ENCODE results near the gene SLC22A12.
A peak's percentile ranks its signal among the peaks of the same experiment; 100 is the strongest.

Gene SLC22A12

DNA sequence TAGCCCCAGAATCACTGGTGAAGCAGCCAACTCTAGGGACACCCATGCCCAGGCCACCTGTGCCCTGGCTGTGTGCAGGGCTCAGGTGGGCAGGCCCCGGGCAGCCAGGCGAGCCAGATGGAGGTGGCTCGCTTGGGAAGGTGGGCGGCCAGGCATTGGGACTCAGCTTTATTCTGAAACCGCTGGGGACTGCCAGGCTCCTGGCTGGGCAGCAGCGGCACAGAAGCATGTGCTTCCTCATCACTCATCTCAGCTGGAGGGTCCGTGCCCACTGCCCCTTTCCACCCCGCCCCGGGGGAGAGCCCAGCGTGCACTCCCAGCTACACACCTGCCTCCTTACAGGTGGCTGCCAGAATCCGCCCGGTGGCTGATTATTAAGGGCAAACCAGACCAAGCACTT is 27.1 kb upstream of the SLC22A12 start:
- no peak for DNase-seq (ENCODE audit: low read depth)

DNA sequence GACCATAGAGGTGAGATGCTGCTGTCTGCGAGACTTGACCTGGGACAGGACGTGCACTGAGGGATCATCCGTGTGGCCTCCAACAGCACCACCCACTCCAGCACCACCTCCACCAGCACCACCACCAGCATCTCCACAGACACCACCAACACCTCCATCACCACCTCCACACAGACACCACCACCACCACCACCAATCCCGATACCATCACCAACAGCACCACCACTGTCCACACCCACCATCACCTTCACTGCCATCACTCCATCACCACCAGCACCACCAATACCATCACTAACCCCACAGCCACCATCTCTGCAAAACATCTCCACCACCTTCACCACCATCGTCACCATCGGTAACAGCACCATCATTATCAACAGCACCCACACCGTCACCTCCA is 26.6 kb upstream of the SLC22A12 start:
- DNase-seq (ENCODE audit: low read depth): no peak

DNA sequence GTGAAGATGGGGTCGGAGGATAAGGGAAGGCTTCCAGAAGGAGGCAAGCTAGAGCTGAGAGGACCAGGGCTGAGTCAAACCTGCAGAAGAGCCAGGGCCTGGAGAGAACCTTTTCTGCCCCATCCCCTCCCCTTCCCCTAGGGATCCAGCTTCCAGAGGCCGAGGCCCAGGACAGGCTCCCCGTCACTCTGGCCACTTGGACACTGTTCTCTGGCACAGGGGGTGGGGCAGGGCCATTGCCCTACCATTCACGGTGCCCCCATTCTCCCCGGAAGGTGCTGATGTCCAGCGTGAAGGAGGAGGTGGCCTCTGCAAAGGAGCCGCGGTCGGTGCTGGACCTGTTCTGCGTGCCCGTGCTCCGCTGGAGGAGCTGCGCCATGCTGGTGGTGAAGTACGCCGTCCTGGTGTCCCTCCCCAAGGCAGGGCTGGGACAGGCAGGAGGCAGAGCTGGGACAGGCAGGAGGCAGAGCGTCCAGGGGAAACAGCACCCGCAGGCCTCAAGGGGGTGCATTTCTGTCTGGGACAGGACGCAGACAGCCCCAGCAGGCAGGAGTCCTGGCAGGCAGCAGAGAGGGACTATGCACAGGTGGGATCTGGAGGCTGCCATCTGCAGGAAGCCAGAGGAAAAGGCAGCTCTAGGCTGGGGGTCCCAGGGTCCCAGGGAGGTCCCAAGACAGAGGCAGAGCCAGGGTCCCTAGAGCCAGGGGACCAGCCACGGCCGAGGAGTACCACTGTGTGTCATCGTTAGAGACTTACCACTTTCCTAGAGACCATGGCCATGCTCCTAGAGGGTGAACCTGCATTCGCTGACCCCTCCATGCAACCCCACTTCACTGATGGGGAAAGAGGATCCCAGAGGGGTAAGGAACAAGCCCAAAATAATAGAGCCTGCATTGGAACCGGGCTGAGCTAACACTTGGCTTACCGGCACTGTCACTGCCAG is 25.8 kb upstream of the SLC22A12 start:
- no peak for DNase-seq (ENCODE audit: low read depth)

DNA sequence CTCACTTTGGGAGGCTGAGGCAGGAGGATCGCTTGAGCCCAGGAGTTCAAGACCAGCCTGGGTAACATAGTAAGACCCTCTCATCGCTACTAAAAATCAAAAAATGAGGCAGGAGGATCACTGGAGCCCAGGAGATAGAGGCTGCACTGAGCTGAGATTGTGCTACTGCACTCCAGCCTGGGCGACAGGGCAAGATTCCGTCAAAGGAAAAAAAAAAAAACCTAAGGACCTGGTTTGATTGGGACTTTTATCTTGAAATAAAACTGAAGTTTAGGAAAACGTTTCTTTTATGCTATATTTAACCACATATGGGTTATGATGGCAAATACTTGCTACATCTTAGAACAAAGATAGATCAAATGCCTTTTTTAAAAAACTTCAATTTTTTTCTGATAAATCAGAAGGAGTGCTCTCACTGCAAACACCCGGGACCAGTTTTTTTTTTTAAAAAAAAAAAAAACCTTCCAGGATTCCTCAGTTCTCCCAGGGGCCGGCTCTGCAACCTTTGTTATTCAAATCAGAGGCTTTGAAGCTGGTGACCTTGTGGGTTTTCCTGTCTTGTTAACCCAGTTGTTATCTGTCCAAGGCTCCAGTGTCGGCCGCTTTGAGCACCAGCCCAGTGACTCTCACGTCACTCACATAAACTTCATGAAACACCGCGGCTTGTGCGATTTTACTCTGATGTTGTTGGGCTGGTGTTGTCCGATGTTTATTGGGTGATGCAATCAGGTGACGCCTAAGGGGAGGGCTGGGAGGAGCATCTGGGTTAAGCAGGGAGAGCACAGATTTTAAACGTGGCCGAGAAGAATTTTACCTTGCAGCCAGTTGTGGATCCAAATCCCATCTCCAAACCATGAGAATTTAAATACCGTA is 24.7 kb upstream of the SLC22A12 start:
- DNase-seq (ENCODE audit: low read depth): peak; percentile 13

DNA sequence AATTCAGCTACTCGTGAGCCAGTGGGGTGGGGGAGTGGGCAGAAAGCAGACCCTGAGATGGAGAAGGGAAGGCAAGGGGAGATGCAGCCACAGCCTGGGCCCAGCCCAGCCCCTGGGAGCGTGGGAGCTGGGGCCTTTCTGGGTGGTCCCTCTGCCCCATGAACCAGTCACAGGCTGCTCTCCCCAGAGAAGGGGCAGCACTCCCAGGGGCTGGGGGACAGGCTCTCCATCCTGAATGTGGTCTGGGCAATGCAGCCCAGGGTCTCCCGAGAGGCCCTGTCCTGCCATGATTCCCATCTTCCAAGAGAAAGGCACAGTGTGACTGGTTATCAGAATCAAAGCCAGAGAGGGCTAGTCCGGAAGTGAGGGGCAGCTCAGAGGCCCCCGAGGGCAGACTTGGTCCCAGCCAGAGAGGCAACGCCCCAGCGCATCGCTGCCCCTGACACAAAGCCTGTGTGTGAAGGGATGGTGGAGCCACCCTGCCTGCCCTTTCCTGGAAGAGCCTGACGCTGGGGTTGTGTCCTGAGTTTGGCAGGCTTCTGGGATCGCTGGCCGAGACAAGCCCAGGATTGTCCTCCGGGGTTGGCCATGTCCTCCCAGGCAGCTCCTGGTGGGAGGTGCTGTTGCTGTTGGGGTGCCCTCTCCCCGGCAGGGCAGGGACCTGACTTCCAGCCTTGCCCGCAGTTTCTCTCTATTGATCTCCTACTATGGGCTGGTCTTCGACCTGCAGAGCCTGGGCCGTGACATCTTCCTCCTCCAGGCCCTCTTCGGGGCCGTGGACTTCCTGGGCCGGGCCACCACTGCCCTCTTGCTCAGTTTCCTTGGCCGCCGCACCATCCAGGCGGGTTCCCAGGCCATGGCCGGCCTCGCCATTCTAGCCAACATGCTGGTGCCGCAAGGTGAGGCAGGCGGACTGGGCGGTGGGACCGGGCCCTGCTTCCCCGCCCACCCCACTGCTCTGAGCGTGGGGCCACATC is 23.8 kb upstream of the SLC22A12 start:
- no peak for DNase-seq (ENCODE audit: low read depth)

DNA sequence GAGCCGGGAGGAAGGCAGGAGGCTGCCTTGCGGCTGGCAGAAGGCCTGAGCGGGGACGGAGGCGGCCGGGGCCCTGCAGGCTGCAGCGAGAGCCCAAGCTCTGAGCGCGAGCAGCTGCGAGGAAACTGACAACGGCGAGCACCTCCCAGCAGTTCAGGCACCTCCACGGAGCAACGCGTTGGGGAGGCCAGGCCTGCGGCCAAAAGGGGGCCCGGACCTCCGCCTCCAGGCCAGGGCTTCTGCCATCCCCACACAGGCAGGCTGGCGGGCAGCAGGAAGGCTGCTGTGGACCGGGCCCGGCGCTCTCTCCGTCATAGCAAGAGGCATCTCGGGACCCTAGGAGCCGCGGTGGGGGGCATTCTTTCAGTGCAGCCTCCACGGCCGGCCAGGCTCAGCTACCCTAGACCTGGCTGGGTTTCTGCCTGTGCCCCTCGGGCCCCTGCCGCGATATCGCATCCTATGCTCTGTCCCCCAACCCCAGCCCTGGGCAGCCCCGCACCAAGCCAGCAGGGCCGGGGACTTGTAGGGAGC is 22.9 kb upstream of the SLC22A12 start:
- no peak for DNase-seq (ENCODE audit: low read depth)

DNA sequence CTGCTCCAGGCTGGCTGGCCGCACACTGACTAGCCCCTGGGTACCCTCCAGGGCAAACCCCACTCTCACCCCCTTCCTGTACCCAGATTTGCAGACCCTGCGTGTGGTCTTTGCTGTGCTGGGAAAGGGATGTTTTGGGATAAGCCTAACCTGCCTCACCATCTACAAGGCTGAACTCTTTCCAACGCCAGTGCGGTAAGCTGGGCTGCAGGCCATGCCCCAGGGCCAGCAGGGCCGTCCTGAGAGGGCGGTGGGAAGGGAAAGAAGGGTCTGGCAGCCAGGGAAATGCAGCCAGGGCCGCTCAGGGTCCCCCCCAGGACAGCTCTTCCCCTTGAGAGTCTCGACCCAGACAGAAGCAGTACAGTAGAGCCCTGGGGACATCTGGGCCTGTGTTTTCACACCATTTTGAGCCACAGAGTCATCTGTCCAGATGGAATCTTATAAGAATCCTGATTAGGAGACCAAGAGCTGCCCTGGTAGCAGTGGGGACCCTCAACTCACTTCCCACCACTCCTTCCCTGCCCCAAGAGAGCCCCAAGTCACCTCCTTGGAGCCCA is 22.4 kb upstream of the SLC22A12 start:
- no peak for DNase-seq (ENCODE audit: low read depth)

DNA sequence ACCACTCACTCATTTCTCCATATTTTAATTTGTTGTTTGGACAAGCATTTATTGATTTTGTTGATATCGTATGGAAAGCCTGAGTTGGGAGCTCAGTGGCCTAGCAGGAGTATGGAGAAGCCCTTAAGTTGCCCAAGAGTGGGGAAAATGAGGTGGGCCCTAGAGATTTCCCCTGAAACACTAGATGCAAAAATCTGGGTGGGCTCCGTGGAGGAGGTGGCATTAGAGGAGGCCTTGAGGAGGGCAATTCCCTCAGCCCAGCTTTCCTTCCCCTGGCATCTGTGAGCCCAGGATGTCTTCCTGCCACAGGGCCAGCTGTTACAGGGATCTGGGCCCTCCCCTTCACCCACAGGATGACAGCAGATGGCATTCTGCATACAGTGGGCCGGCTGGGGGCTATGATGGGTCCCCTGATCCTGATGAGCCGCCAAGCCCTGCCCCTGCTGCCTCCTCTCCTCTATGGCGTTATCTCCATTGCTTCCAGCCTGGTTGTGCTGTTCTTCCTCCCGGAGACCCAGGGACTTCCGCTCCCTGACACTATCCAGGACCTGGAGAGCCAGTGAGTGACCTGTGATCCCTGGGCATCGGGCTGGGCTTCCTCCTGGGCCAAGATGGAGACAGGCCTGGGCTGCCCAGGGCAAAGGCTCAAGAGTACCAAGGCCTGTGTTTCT is 21.6 kb upstream of the SLC22A12 start:
- DNase-seq (ENCODE audit: low read depth): no peak

DNA sequence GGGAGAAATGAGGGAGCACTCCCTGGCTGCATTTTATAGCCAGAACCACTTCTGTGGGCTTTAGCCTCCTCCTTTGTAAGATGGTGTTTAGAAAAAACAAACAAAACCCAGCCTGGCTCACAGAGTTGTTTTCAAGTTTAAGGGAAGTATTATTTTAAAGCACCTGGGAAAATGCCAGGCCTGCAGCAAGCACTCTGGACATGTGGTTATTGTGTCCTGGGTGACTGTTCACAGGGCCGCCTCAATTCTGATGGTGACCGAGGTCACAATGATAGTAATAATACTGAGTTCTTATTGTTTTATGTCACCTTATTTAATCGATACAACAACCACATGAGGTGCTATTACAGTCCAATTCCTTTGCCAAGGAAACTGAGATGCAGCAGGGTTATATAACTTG is 20.7 kb upstream of the SLC22A12 start:
- DNase-seq (ENCODE audit: low read depth): no peak

DNA sequence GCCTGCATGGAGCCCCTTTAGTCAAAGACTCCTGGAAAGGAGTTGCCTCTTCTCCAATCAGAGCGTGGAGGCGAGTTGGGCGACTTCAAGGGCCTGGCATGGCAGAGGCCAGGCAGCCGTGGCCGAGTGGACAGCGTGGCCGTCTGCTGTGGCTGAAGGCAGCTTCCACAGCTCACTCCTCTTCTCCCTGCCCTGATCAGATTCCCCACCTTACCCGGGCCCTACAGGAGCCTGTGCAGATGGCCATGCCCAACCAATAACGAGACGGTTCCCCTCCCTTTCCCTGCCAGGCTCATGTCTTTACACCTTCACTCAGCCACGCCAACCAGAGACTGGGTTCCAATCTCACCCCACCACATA is 20.0 kb upstream of the SLC22A12 start:
- no peak for DNase-seq (ENCODE audit: low read depth)

DNA sequence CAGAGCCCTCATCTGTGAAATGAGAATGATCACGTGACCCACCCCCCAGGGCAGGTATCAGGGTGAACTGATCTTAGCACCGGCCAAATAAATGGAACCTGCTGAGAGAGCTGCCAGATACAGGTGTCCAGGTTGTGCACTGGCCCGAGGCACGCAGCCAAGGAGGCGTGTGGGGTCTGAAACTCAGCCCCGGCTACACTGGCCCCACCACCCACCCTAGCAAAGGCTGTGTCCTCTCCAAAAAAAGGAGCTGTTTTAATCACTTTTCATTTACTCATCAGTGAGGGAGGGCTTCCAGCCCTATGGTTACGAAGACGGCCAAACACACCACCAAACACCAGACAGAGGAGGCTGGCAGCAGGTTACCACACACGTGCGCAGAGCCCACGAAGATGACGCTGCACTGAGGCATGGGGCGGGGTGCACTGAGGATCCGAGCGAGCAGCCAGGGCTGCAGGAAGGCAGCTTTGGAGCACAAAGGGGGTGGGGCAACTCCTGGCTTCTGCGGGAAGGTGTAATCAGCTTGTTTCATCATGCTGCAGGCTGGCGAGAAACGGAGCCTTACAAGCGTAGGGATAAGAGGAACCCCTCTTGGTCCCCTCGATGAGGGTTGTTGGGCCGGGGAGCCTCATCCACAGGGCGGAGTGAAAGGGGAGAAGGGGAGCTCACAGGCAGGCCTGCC is 19.5 kb upstream of the SLC22A12 start:
- no peak for DNase-seq (ENCODE audit: low read depth)

DNA sequence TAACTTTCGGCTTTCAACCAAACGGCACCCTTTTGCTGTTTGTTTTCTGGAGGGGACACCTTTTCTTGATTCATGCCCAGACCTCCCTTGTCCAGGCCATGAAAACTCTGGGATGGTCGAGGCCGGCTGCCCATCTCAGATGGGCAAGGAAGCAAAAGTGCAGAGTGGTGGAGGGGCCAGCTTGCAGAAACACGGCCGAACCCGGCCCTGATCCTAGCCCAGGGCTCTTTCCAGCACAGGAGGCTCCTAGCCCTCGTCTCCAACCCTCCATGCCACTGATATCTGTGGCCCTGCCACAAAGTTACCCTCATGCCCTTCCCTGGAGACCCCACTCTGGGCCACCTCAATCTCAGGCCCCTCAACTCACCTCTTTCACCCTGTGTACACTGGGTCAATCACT is 18.9 kb upstream of the SLC22A12 start:
- DNase-seq (ENCODE audit: low read depth): no peak

DNA sequence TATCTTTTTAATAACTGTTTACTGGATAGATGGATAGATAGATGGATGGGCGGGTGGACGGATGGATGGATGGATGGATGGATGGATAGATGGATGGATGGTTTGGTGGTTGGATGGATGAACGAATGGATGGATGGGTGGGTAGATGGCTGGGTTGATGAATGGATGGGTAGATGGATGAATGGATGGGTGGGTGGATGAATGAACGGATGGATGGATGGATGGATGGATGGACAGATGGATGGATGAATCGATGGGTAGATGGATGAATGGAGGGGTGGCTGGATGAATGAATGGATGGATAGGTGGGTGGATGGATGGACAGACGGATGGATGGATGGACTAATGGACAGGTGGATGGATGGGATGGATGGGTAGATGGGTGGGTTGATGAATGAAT is 13.8 kb upstream of the SLC22A12 start:
- DNase-seq (ENCODE audit: low read depth): no peak

DNA sequence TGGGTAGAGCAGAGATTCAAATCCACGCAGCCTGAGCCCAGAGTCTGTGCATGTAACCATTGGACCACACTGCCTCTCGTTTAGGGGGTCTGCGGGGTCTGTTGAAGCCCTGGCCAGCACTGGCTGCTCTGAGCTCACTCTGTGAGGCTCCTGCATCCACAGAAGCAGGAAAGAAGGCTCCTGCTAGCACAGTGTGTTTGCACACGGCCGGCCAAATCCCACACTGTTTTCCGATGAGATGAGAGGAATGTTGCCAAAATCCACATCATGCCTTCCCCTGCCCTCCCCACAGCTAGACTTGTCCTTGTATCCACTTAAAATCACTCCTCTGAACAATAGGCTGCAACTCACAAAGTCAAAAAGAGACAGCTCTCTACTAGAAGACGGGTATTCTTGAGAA is 10.6 kb upstream of the SLC22A12 start:
- DNase-seq (ENCODE audit: low read depth): no peak

DNA sequence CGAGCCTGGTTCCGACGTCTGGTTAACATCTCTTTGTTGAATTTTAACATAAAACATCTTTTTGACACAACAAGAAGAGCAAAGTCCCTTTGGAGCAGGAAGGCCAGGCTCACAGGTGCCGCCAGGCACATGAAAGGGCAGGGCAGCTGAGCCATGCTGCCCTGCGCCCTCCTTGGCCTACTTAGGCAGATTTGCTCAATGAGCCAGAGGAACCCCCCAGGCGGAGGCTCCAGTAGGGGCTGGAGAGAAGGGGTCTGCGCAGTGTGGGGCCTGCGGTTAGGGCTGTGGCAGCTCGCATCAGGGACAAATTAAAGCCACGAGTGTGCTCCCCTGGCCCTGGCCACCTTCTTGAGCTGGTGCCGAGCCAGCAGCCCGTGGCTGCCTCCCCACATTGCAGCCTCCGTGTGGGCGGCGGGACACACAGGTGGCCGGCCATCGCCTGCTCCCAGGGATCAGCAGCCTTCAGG is 9.9 kb upstream of the SLC22A12 start:
- no peak for DNase-seq (ENCODE audit: low read depth)

DNA sequence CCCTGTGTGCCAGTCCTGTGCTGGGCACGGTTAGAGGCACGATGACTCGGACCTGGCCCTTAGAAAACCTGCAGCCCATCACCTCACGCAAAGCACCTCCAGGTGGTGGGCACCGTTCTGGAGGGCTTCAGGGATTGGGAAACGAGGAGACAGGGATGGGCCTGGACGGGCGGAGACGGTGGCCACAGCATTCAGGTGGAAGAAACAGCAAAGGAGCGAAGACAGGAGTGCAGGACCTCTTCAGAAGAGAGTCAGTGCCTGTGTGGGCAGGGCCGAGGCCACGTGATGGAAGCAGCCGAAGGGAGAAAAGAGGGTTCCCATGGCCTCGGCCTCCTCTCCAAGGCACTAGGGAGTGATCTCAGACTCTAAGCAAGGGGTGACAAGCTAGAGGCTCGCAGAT is 8.1 kb upstream of the SLC22A12 start:
- no peak for DNase-seq (ENCODE audit: low read depth)

DNA sequence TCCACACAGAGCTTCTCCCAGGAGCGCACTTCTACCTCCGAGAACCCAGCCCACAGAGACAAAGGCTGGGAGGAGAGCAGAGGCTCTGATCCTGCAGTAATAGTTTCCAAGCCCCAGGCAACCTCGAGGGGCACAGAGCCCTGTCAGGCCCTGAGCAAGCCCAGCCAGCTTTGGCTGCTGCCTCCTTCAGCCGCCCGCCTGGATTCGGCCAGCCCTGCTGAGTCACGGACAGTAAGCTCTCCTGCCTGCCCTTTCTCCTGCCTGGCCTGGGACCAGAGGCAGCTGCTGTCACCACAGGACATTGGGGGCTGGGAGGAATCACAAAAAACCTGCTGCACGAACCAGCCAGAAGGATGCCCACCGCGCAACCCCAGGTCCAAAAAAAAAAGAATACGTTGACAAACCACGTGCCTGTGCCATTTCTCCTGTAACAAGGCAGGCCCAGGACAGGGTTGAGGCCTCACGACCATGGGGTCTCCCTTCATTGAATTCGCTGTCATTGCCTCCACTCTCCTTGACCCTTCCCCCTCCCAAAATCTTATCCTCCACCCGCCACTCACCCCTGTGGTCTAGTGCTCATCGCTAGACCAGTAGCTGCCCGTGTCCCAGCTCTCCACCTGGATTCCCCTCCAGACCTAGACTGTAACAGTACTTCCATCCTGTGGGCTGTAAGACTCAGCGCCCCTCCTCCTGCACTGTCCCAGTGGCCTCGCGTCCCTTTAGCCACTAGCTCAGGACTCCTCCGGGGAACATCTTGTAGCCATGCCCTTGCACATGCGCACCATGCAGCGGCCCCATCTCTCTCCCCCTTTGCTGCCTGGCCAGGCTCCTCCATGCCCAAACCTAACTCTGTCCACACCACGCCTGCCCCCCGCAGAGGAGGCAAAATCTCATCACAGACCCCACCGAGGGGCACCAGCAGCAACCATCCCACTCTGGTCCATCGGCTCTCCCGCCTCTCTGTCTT is 7.4 kb upstream of the SLC22A12 start:
- no peak for DNase-seq (ENCODE audit: low read depth)

DNA sequence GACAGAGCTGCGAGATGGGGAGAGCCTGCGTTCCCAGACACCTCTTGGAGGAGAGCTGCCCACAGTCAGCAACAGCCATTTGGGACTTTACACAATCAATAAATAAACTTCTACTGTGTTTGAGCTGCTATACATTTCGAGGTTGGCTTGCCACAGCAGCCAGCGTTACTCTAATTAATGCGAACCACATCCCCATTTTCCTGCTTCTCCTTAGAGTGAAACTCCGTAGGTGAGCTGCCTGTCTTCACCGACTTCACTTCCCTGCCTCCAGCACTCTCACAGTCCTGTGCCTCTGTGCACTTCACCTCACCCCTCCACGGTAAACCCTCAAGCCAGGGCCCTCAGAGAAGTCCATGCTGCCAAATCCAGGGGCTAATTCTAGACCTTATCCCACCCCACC is 5.9 kb upstream of the SLC22A12 start:
- no peak for DNase-seq (ENCODE audit: low read depth)

DNA sequence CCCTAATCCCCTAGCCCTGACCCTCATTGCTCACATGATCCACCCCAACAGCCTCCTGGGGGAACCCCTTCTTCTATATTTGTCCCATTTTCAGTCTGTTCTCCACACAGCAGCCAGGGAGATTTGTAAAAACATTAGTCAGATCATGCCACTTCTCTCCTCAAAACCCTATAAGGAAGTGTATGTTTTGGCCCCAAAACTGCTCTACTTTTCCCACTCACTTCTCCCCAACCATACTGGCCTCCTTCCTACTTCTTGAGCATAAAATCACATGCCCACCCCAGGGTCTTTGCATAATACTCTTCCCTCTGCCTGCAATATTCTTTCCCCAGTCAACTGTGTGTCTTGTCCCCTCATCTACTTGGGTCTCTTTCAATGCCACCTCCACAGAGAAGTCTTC is 4.7 kb upstream of the SLC22A12 start:
- no peak for DNase-seq (ENCODE audit: low read depth)
